K562 (cell line): ENCODE measurements around the gene ZNF451. TPM values are rescaled to one million over a fixed set of nuclear protein-coding genes. Genes with fewer than 3 reads are reported as not detected.
A peak's percentile ranks its signal among the peaks of the same experiment; 100 is the strongest.

Experiments used
- ARID4B ChIP-seq: sonication (generic); formaldehyde crosslinking; IDR thresholded peaks from 2 replicates; pipeline ENCODE4 v1.8.0; 2022; ENCODE audit warnings: mild to moderate bottlenecking, missing genetic modification reagents
- CBX5 ChIP-seq: IDR thresholded peaks from 2 replicates; pipeline ENCODE4 v1.6.1; 2014; ENCODE audit warnings: low read depth, borderline replicate concordance
- CC2D1A ChIP-seq: fragments of 450-650 bp; IDR thresholded peaks from 2 replicates; pipeline ENCODE4 v1.6.1; 2017; ENCODE audit warnings: mild to moderate bottlenecking
- ETV5 ChIP-seq: sonication (generic); formaldehyde crosslinking; IDR thresholded peaks from 2 replicates; pipeline ENCODE4 v1.4.0; 2020; ENCODE audit warnings: low read depth, mild to moderate bottlenecking, missing genetic modification reagents
- RBBP5 ChIP-seq: fragments of 200-600 bp; sonication (generic); IDR thresholded peaks from 2 replicates; pipeline ENCODE4 v1.6.1; 2012; ENCODE audit warnings: borderline replicate concordance, mild to moderate bottlenecking, low read length, control low read depth, inconsistent platforms; ENCODE audit not compliant: insufficient read depth, poor library complexity, severe bottlenecking
- RERE ChIP-seq: sonication (generic); formaldehyde crosslinking; IDR thresholded peaks from 2 replicates; pipeline ENCODE4 v1.8.0; 2023; ENCODE audit warnings: missing genetic modification reagents, mild to moderate bottlenecking, borderline replicate concordance
- SIX5 ChIP-seq, 2 experiments: IDR thresholded peaks; 2 replicates each; pipeline ENCODE4 v1.6.1; 2011; ENCODE audit warnings: low read length in 2 of 2, borderline replicate concordance in 1 of 2, low read depth in 1 of 2, mild to moderate bottlenecking in 1 of 2, moderate library complexity in 1 of 2; ENCODE audit not compliant: insufficient read depth in 1 of 2
- ZBTB49 ChIP-seq: sonication (generic); formaldehyde crosslinking; IDR thresholded peaks from 2 replicates; pipeline ENCODE4 v1.8.0; 2022; ENCODE audit warnings: missing genetic modification reagents, mild to moderate bottlenecking, borderline replicate concordance
- ZKSCAN3 ChIP-seq: fragments of 250-450 bp; sonication (Bioruptor Pico); IDR thresholded peaks from 2 replicates; pipeline ENCODE4 v1.4.0; 2020
- ZNF512 ChIP-seq: IDR thresholded peaks from 2 replicates; pipeline ENCODE4 v1.6.1; 2016; ENCODE audit warnings: missing genetic modification characterization, missing compliant biosample characterization
- polyA plus RNA-seq, 8 experiments: library from polyadenylated mRNA; depleted of rRNA in 4 of 8; stranded (reverse) in 5 of 8; unstranded in 3 of 8; fragments of >200 nt; fragmentation: Nextera tagmentation in 2 of 8; fragmentation: Illumina TruSeq in 1 of 8; extraction: Ambion mirVana in 2 of 8; extraction: Trizol in 1 of 8; gene quantifications; 2 replicates each; pipeline versions ENCODE4 v1.2.1 to v1.2.3, GENCODE V29; 2011 to 2014; ENCODE audit warnings: inconsistent platforms in 1 of 8, missing spikeins in 1 of 8
- total RNA-seq, 7 experiments: library from RNA; depleted of rRNA in 6 of 7; stranded (reverse); fragments of >200 nt in 6 of 7; fragmentation: Illumina TruSeq in 2 of 7; extraction: Trizol in 2 of 7; gene quantifications; 2 replicates each; pipeline versions ENCODE4 v1.2.1 to v1.2.3, GENCODE V29; 2011 to 2021; ENCODE audit warnings: low replicate concordance in 1 of 7

The ZNF451 gene
- total and polyA plus RNA-seq, 9 of the 15 experiments (the other 6 are each of a cell fraction or from before 2014, with no cell fraction given): 16.1 to 74.3 (median 38.3) TPM

GRCh38 chr6:57089687-57090457, at the start of gene ZNF451 (continued):
- TF ChIP-seq ZBTB49 (CRISPR knock-in tag) (no peak), CC2D1A (peak; percentile 85), RBBP5 (peak; percentile 29), CBX5 (no peak), SIX5 (IDR thresholded peaks at IDR 0.05; ENCODE audit: borderline replicate concordance in 1 of 2, insufficient read depth in 1 of 2, low read depth in 1 of 2, low read length in 2 of 2) (peak; percentile 71 to 82), ETV5 (CRISPR knock-in tag) (peak; percentile 83), ARID4B (peak; percentile 72), ZNF512 (tag) (no peak), RERE (CRISPR knock-in tag) (no peak), ZKSCAN3 (CRISPR knock-in tag) (no peak)
